Measurements from ENCODE around the gene NINJ2. TPM values are rescaled to one million over a fixed set of nuclear protein-coding genes. Genes with fewer than 3 reads are reported as not detected.

Gene NINJ2
- polyA plus RNA-seq, 1 of the 3 experiments (the other 2 are of a cell fraction), result 0.07 TPM

DNA sequence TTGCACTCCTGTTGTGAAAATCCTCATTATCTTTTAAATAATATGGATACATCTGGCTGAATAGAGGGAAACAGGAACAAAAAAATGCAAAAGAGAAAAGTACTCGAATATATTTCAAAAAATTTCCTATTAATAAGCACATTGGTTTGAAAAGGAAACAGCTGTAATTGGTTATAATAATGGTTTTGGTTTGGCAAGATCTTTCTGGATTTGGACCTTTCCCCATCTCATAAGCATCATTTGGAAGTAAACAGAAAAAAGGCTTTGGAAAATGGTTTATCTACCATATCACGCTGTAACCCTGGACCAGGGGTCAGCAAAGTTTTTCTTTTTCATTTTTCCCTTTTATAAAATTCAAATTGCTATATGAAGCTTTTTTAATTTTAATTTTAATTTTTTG lies 2.8 kb upstream of the NINJ2 start (continued):
- TF ChIP-seq, protein P1, sequence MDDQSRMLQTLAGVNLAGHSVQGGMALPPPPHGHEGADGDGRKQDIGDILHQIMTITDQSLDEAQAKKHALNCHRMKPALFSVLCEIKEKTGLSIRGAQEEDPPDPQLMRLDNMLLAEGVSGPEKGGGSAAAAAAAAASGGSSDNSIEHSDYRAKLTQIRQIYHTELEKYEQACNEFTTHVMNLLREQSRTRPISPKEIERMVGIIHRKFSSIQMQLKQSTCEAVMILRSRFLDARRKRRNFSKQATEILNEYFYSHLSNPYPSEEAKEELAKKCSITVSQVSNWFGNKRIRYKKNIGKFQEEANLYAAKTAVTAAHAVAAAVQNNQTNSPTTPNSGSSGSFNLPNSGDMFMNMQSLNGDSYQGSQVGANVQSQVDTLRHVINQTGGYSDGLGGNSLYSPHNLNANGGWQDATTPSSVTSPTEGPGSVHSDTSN (IDR thresholded peaks at IDR 0.05), result no peak
- TF ChIP-seq JUND (IDR thresholded peaks at IDR 0.05), result no peak
- TF ChIP-seq FOSL2 (IDR thresholded peaks at IDR 0.05; ENCODE audit: borderline replicate concordance, low read depth), result no peak
- TF ChIP-seq RAD21 (IDR thresholded peaks at IDR 0.05; ENCODE audit: low read length), result no peak
- no peak for TF ChIP-seq POLR2AphosphoS5 (IDR thresholded peaks at IDR 0.05; ENCODE audit: low read depth, low read length)
- TF ChIP-seq FOXJ3 (CRISPR knock-in tag; IDR thresholded peaks at IDR 0.05), result no peak
- no peak for TF ChIP-seq TEAD4 (IDR thresholded peaks at IDR 0.05; ENCODE audit: borderline replicate concordance, insufficient read depth)

DNA sequence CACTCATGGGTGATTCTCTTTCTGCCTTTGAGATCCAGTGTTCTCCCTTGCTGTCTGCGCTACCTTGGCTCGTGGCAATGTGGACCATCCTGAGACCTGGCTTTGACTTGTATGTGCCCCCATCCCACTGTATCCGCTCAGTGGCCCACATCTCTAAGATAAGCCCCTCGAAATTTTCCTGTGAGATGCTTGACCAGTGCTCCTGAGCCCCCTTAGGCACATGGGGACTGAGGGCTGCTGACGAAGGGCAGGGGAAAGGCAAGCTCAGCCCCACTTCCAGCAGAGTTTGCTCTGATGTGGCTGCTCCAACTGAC lies 1.5 kb upstream of the NINJ2 start:
- Histone ChIP-seq H3K4me3 (ENCODE audit: low read depth in 2 of 2, low read length in 1 of 2) (no peak overlapping the region), H3F3A (replicated peaks; ENCODE audit: insufficient read depth) (no peaks in the 10 kb centered on the region), H3K79me2 (ENCODE audit: insufficient read depth) (no peaks in the 10 kb centered on the region), H2AFZ (ENCODE audit: low read depth) (no peak overlapping the region), H3K4me1 (ENCODE audit: control insufficient read depth in 1 of 2, insufficient read depth in 2 of 2, low read depth in 1 of 2, low read length in 1 of 2) (peaks cover 0 to 8% of the 10 kb centered on the region in 2 experiments; a peak in 1 of 4 replicates), H3K36me3 (replicated peaks in 1 of 2; ENCODE audit: control insufficient read depth in 1 of 2, insufficient read depth in 2 of 2, low read length in 1 of 2) (no peaks in the 10 kb centered on the region), H3K9me3 (no peaks in the 10 kb centered on the region), H3K4me2 (no peak overlapping the region), H3K27me3 (ENCODE audit: insufficient read depth) (peaks cover 10% of the 10 kb centered on the region; the same call in 1 of the 2 replicates), H4K20me1 (ENCODE audit: insufficient read depth) (no peaks in the 10 kb centered on the region), H3K9ac (no peak overlapping the region), H3K9me2 (no peaks in the 10 kb centered on the region), H3K27ac (ENCODE audit: low read depth in 2 of 2, low read length in 1 of 2) (no peak overlapping the region)
- 78% methylated on average over 5 of the region's 5 CpGs for WGBS (ENCODE audit: low lambda C conversion rate)
- CTCF ChIA-PET, result interaction anchor here (1.5 kb wide), 1 partner anchor 86 kb away, joined by 4 read pairs; no protein-coding TSS in a partner anchor
- TF ChIP-seq RXRA (IDR thresholded peaks at IDR 0.05; ENCODE audit: borderline replicate concordance, low read depth) (no peak), SMC3 (IDR thresholded peaks at IDR 0.05; ENCODE audit: low read depth, low read length) (no peak), FOXM1 (IDR thresholded peaks at IDR 0.05; ENCODE audit: low read depth) (no peak)
- TF ChIP-seq, protein P2, sequence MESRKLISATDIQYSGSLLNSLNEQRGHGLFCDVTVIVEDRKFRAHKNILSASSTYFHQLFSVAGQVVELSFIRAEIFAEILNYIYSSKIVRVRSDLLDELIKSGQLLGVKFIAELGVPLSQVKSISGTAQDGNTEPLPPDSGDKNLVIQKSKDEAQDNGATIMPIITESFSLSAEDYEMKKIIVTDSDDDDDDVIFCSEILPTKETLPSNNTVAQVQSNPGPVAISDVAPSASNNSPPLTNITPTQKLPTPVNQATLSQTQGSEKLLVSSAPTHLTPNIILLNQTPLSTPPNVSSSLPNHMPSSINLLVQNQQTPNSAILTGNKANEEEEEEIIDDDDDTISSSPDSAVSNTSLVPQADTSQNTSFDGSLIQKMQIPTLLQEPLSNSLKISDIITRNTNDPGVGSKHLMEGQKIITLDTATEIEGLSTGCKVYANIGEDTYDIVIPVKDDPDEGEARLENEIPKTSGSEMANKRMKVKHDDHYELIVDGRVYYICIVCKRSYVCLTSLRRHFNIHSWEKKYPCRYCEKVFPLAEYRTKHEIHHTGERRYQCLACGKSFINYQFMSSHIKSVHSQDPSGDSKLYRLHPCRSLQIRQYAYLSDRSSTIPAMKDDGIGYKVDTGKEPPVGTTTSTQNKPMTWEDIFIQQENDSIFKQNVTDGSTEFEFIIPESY (IDR thresholded peaks at IDR 0.05; ENCODE audit: borderline replicate concordance, low read depth), result no peak
- TF ChIP-seq, protein P3, sequence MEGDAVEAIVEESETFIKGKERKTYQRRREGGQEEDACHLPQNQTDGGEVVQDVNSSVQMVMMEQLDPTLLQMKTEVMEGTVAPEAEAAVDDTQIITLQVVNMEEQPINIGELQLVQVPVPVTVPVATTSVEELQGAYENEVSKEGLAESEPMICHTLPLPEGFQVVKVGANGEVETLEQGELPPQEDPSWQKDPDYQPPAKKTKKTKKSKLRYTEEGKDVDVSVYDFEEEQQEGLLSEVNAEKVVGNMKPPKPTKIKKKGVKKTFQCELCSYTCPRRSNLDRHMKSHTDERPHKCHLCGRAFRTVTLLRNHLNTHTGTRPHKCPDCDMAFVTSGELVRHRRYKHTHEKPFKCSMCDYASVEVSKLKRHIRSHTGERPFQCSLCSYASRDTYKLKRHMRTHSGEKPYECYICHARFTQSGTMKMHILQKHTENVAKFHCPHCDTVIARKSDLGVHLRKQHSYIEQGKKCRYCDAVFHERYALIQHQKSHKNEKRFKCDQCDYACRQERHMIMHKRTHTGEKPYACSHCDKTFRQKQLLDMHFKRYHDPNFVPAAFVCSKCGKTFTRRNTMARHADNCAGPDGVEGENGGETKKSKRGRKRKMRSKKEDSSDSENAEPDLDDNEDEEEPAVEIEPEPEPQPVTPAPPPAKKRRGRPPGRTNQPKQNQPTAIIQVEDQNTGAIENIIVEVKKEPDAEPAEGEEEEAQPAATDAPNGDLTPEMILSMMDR (IDR thresholded peaks at IDR 0.05), result no peak
- no peak for DNase-seq
- POLR2A ChIA-PET, result no interaction called here
